RWPE2 (cell line): ENCODE results near the gene EHBP1L1.
A peak's percentile ranks its signal among the peaks of the same experiment; 100 is the strongest.

Source experiments
- ATAC-seq: fragments of 200-7000 bp; cut with Tn5 transposase; 3 replicates; pipeline ENCODE4 v1.9.1; 2021; ENCODE audit warnings: low read depth
- DNase-seq: peaks from one replicate; pipeline ENCODE4 v3.0.0-alpha.2; 2020; ENCODE audit warnings: low spot score
- H3K27ac ChIP-seq: fragments of 450-650 bp; 2 replicates; pipeline ENCODE4 v1.5.1; 2017; ENCODE audit warnings: mild to moderate bottlenecking; ENCODE audit not compliant: poor library complexity, severe bottlenecking
- H3K27me3 ChIP-seq: fragments of 250-450 bp; sonication (Bioruptor Pico); 2 replicates; pipeline ENCODE4 v1.5.1; 2021; ENCODE audit warnings: mild to moderate bottlenecking, moderate library complexity; ENCODE audit not compliant: insufficient read depth, poor library complexity, severe bottlenecking
- H3K36me3 ChIP-seq: fragments of 250-450 bp; sonication (Bioruptor Pico); 2 replicates; pipeline ENCODE4 v1.5.1; 2020; ENCODE audit warnings: low read depth, mild to moderate bottlenecking, moderate library complexity
- H3K4me1 ChIP-seq: fragments of 250-450 bp; sonication (Bioruptor Pico); 2 replicates; pipeline ENCODE4 v1.5.1; 2021; ENCODE audit warnings: mild to moderate bottlenecking, moderate library complexity; ENCODE audit not compliant: insufficient read depth, poor library complexity, severe bottlenecking
- H3K4me3 ChIP-seq: fragments of 250-450 bp; sonication (Bioruptor Pico); 2 replicates; pipeline ENCODE4 v1.5.1; 2021; ENCODE audit warnings: mild to moderate bottlenecking, moderate library complexity; ENCODE audit not compliant: severe bottlenecking
- H3K9me3 ChIP-seq: fragments of 250-450 bp; sonication (Bioruptor Pico); 2 replicates; pipeline ENCODE4 v1.5.1; 2021; ENCODE audit warnings: mild to moderate bottlenecking, moderate library complexity; ENCODE audit not compliant: severe bottlenecking
- TF ChIP-seq, protein P1 (sequence below): fragments of 450-650 bp; IDR thresholded peaks from one replicate; pipeline ENCODE4 v1.5.1; 2017; ENCODE audit warnings: mild to moderate bottlenecking, moderate library complexity; ENCODE audit not compliant: poor library complexity, severe bottlenecking

The EHBP1L1 gene

DNA sequence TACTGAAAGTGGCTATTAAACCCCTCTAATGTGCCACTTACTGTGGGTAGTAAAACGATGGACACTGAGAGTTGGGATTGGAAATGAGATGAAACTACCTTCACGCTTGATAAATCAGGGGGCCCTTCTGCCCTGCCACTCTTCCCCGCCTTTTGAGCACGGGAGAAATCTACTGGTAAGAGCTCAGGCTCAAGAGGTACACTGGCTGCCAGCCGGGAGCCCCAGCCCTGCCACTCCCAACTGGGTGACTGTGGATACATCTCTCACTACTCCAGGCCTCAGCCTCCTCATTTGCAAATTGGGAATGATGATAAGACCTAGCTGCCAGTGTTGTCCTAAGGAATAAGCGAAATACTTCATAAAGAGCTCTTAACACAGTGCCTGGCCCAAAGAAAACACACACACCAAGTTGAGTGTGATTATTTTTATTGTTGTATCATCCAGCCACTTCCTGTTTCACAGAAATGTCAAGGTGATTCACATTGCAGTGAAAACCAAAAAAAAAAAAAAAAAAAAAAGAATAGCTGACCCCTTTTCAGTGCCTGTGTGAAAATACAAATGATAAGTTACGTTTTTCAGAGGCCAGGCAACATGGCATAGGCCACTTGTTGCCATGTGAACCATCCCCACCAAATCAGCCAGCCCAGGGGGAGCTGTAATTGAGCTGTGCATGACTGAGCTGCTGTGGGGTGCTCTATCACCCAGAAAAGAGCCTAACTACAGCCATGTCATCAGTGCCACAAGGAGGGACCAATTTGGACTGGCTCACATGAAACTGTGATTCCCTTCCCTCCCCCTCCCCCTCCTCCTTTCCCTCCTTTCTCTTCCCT lies 10.0 kb upstream of the EHBP1L1 start:
- DNase-seq, result no peak

DNA sequence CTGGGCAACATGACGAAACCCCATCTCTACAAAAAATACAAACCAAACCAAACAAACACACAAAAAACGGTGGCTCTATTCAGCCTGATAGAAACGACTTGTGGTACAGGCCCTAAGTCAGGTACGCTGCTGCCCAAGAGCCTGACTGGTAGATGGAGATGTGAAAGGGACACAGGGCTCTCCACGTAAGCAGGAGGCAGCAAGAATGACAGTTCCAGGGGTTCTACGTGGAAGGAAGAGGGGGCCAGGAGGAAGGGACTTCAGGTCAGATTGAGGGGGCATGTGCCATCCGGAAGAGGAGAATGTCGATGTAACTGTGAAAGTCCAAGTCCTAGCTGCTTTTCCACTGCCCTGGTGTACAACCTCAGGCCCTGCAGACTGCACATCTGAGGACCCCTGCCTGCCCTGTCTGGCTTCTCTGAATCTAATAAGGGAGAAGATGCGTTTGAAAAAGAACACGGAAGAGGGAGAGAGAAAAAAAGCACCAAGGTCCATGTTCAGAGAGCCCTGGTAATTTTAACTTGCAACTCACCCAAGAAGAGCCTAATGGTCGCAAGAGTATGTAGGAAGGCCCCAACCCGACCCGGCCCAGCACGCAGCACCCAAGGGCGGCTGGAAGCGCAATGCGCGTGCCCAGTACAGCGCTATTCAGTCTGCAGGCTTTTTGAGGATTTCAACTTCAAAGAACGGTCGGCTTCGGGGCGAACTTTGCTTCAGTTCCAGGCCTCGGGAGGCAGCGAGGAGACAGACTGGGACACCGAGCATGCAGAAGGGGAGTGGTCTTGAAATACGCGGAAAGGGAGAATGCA lies 6.5 kb upstream of the EHBP1L1 start:
- ATAC-seq (peak; percentile 6; the same call in 1 of the 3 replicates), DNase-seq (no peak)
- Histone ChIP-seq H3K4me3 (peak overlapping the region; percentile 52), H3K27ac (peak overlapping the region; percentile 86), H3K4me1 (peaks cover 20% of the 10 kb centered on the region), H3K27me3 (no peaks in the 10 kb centered on the region), H3K9me3 (no peaks in the 10 kb centered on the region), H3K36me3 (peaks cover 13% of the 10 kb centered on the region)
- TF ChIP-seq, protein P1, sequence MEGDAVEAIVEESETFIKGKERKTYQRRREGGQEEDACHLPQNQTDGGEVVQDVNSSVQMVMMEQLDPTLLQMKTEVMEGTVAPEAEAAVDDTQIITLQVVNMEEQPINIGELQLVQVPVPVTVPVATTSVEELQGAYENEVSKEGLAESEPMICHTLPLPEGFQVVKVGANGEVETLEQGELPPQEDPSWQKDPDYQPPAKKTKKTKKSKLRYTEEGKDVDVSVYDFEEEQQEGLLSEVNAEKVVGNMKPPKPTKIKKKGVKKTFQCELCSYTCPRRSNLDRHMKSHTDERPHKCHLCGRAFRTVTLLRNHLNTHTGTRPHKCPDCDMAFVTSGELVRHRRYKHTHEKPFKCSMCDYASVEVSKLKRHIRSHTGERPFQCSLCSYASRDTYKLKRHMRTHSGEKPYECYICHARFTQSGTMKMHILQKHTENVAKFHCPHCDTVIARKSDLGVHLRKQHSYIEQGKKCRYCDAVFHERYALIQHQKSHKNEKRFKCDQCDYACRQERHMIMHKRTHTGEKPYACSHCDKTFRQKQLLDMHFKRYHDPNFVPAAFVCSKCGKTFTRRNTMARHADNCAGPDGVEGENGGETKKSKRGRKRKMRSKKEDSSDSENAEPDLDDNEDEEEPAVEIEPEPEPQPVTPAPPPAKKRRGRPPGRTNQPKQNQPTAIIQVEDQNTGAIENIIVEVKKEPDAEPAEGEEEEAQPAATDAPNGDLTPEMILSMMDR, result no peak

More for the DNA sequence above, 10.0 kb upstream of the EHBP1L1 start:
- Histone ChIP-seq H3K9me3 (no peaks in the 10 kb centered on the region), H3K4me3 (no peak overlapping the region), H3K36me3 (peaks cover 7% of the 10 kb centered on the region; the same call in 1 of the 2 replicates), H3K27me3 (no peaks in the 10 kb centered on the region), H3K4me1 (peaks cover 14% of the 10 kb centered on the region), H3K27ac (peak overlapping the region; percentile 35)
- TF ChIP-seq, protein P1, result no peak
- ATAC-seq, result no peak

DNA sequence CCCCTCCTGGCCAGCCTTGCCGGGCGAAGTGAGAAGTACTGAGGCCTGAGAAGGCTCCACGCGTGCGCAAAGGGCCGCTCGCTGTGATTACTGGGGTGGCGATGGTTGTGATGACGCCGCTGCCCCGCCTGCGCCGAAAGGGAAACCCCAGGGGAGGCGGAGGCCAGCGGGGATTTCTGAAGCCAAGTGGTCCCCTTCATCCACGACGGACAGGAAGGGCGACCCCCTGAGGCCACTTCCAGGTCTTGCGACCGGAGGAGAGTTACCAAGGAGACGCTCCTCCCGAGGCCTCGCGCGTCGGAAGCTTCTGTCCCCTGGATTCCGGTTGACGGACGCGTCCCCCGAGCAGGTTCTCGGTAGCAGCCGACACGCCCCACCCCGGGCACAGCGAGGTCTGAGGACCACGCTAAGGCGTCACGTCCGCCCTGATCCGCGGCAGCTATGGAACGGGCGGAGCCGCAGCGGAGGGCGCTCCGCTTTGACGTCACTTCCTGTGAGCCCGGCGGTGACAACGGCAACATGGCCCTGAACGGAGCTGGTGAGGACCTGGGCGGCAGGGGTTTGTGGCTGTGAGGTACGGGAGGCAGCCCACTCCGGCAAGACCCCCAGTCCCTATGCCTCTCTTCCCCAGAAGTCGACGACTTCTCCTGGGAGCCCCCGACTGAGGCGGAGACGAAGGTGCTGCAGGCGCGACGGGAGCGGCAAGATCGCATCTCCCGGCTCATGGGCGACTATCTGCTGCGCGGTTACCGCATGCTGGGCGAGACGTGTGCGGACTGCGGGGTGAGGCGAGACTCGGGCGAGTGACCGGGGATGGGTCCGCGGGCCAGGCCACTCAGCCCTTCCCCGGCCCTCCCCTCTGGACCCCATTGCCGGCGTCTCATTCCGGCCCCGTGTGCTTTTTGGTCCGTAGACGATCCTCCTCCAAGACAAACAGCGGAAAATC lies 5.6 kb upstream of the EHBP1L1 start, which contains the start of gene ZNRD2:
ZNRD2 (plus strand) TSS at position 505 of the 946 bp plus-strand sequence; CDS start at position 520, 15 bp downstream.
- Histone ChIP-seq H3K27me3 (no peaks in the 10 kb centered on the region), H3K36me3 (peaks cover 13% of the 10 kb centered on the region), H3K9me3 (no peaks in the 10 kb centered on the region), H3K4me3 (peak within 1 kb of the TSS; percentile 52), H3K27ac (peak within 1 kb of the TSS; percentile 86), H3K4me1 (peaks cover 20% of the 10 kb centered on the region)
- TF ChIP-seq, protein P1, result peak; percentile 84
- peak; percentile 99 for DNase-seq
- peak; percentile 72 for ATAC-seq

DNA sequence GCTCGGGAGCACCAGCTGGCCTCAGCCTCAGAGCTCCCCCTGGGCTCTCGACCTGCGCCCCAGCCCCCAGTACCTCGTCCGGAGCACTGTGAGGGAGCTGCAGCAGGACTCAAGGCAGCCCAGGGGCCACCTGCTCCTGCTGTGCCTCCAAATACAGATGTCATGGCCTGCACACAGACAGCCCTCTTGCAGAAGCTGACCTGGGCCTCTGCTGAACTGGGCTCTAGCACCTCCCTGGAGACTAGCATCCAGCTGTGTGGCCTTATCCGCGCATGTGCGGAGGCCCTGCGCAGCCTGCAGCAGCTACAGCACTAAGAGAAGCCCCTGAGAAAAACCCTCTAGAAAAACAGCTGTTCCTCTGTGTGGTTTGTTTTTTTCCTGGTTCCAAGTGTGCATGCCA lies 4.4 kb upstream of the EHBP1L1 start:
- ATAC-seq (no peak), DNase-seq (peak; percentile 47)
- TF ChIP-seq, protein P1, result no peak
- H3K27me3 ChIP-seq, result no peaks in the 10 kb centered on the region
- H3K36me3 ChIP-seq, result peaks cover 13% of the 10 kb centered on the region
- H3K27ac ChIP-seq, result peak overlapping the region; percentile 86
- H3K4me3 ChIP-seq, result no peak overlapping the region
- peaks cover 14% of the 10 kb centered on the region for H3K4me1 ChIP-seq
- H3K9me3 ChIP-seq, result no peaks in the 10 kb centered on the region
